Chondrocyte (in vitro differentiated cells): ENCODE data around the gene WNK1. TPM values are rescaled to one million over a fixed set of nuclear protein-coding genes. Genes with fewer than 3 reads are reported as not detected.
A peak's percentile ranks its signal among the peaks of the same experiment; 100 is the strongest.
"Not testable (repeated sequence)": the region's sequence is repeated elsewhere in the genome, so short reads cannot be mapped to it uniquely, and the experiment has no call there.

Experiments
- DNase-seq: peaks from one replicate; pipeline ENCODE4 v3.0.0; 2021; ENCODE audit warnings: mixed read lengths, low spot score
- H3K27ac Mint-ChIP-seq: one replicate; pipeline ENCODE4 v1.8.0; 2021; ENCODE audit warnings: mild to moderate bottlenecking, moderate library complexity, mixed read lengths; ENCODE audit not compliant: unreplicated experiment
- H3K27me3 Mint-ChIP-seq: 2 replicates; pipeline ENCODE4 v1.8.0; 2021; ENCODE audit warnings: low read depth, mixed read lengths
- H3K36me3 Mint-ChIP-seq: 2 replicates; pipeline ENCODE4 v1.8.0; 2021; ENCODE audit warnings: low read depth, mixed read lengths
- H3K4me1 Mint-ChIP-seq: 2 replicates; pipeline ENCODE4 v1.8.0; 2021; ENCODE audit warnings: low read depth, mild to moderate bottlenecking, mixed read lengths
- H3K4me3 Mint-ChIP-seq: one replicate; pipeline ENCODE4 v1.8.0; 2021; ENCODE audit warnings: mild to moderate bottlenecking, moderate library complexity, mixed read lengths; ENCODE audit not compliant: unreplicated experiment
- H3K9me3 Mint-ChIP-seq: 2 replicates; pipeline ENCODE4 v1.8.0; 2021; ENCODE audit warnings: low read depth, mixed read lengths
- long read RNA-seq: library from polyadenylated mRNA; stranded (forward); transcript quantifications from one replicate; pipeline ENCODE4 v2.0.0, GENCODE V29; 2021
- total RNA-seq: library from RNA; stranded (reverse); gene quantifications from 3 replicates; pipeline ENCODE4 v1.2.1, GENCODE V29; 2021
- TF ChIP-seq, protein P1 (sequence below): fragments of 200-600 bp; sonication (generic); IDR thresholded peaks from 2 replicates; pipeline ENCODE4 v1.5.0; 2021; ENCODE audit warnings: antibody characterized with exemption, mild to moderate bottlenecking, moderate library complexity

The WNK1 gene
- 163 to 274 TPM (median 172 TPM) in 3 replicates for total RNA-seq
- long read RNA-seq, partial matches to known transcripts: 0 of 31 reads
- long read RNA-seq, other reads (novel, unspliced or antisense): 28 of 31 reads

- H3K36me3 Mint-ChIP-seq: no peaks in the 10 kb centered on the region
- H3K4me1 Mint-ChIP-seq: peaks cover 22% of the 10 kb centered on the region
- H3K27me3 Mint-ChIP-seq: no peaks in the 10 kb centered on the region
- peak within 1 kb of the TSS; percentile 89 for H3K4me3 Mint-ChIP-seq
- peak; percentile 96 for DNase-seq
- no peaks in the 10 kb centered on the region for H3K9me3 Mint-ChIP-seq
- TF ChIP-seq, protein P1, sequence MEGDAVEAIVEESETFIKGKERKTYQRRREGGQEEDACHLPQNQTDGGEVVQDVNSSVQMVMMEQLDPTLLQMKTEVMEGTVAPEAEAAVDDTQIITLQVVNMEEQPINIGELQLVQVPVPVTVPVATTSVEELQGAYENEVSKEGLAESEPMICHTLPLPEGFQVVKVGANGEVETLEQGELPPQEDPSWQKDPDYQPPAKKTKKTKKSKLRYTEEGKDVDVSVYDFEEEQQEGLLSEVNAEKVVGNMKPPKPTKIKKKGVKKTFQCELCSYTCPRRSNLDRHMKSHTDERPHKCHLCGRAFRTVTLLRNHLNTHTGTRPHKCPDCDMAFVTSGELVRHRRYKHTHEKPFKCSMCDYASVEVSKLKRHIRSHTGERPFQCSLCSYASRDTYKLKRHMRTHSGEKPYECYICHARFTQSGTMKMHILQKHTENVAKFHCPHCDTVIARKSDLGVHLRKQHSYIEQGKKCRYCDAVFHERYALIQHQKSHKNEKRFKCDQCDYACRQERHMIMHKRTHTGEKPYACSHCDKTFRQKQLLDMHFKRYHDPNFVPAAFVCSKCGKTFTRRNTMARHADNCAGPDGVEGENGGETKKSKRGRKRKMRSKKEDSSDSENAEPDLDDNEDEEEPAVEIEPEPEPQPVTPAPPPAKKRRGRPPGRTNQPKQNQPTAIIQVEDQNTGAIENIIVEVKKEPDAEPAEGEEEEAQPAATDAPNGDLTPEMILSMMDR: no peak
- peak within 1 kb of the TSS; percentile 91 for H3K27ac Mint-ChIP-seq
These were observed at the start of gene WNK1 for GRCh38 chr12:751999-752694. Gene WNK1 (plus strand): TSS chr12:752579. CDS start chr12:753566, 987 bp downstream.

- no peak overlapping the region for H3K4me3 Mint-ChIP-seq
- DNase-seq: no peak
- H3K36me3 Mint-ChIP-seq: no peaks in the 10 kb centered on the region
- TF ChIP-seq, protein P1: no peak
- H3K4me1 Mint-ChIP-seq: peaks cover 16% of the 10 kb centered on the region
- no peaks in the 10 kb centered on the region for H3K27me3 Mint-ChIP-seq
- no peaks in the 10 kb centered on the region for H3K9me3 Mint-ChIP-seq
- no peak overlapping the region for H3K27ac Mint-ChIP-seq
These were observed 47.7 kb upstream of the WNK1 start for GRCh38 chr12:704516-705242.

DNA sequence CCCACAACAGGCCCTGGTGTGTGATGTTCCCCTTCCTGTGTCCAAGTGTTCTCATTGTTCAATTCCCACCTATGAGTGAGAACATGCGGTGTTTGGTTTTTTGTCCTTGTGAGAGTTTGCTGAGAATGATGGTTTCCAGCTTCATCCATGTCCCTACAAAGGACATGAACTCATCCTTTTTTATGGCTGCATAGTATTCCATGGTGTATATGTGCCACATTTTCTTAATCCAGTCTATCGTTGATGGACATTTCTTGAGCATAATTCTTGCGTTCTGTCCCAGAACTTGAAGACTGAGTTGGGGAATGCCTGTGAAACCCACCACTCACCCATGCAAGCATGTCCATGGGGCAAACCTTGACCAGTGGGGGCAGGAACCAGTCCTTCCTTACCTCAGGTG lies 44.3 kb upstream of the WNK1 start:
- not testable (repeated sequence) for DNase-seq, H3K4me3 Mint-ChIP-seq, H3K36me3 Mint-ChIP-seq, H3K27me3 Mint-ChIP-seq, H3K9me3 Mint-ChIP-seq, H3K27ac Mint-ChIP-seq
- peaks cover 13% of the 10 kb centered on the region for H3K4me1 Mint-ChIP-seq

DNA sequence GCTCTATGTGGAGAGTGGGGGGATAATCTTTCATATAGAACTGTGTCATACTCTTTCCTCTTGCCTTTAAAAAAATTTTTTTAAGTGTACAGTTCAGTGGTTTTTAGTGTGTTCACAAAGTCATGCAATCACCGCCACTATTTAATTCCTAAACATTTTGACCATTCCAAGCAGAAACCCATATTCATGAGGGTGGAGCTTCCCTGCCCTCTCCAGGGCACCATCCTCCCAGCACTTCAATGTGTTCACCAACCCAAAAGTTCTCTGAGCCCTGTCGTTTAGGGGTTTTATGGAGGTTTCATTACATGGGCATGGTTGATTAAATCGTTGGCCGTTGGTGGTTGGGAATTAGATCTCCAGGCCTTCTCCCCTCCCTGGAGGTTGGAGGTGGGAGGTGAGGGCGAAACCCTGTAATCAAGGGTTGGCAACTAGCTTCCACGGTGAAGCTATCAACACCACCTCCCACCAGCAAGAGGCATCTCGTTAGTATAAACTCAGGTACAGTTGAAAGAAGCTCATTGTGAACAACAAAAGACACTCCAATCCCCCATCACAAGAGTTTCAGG lies 42.8 kb upstream of the WNK1 start:
- no peaks in the 10 kb centered on the region for H3K9me3 Mint-ChIP-seq
- H3K4me1 Mint-ChIP-seq: peaks cover 18% of the 10 kb centered on the region
- H3K4me3 Mint-ChIP-seq: no peak overlapping the region
- TF ChIP-seq, protein P1: no peak
- H3K36me3 Mint-ChIP-seq: no peaks in the 10 kb centered on the region
- H3K27ac Mint-ChIP-seq: no peak overlapping the region
- no peaks in the 10 kb centered on the region for H3K27me3 Mint-ChIP-seq
- DNase-seq: no peak

GRCh38 chr12:712172-712863 lies 40.1 kb upstream of the WNK1 start:
- TF ChIP-seq, protein P1: no peak
- peaks cover 22% of the 10 kb centered on the region for H3K4me1 Mint-ChIP-seq

More at GRCh38 chr12:712172-712863, 40.1 kb upstream of the WNK1 start:
- Mint-ChIP-seq H3K9me3 (no peaks in the 10 kb centered on the region), H3K36me3 (no peaks in the 10 kb centered on the region), H3K27me3 (no peaks in the 10 kb centered on the region), H3K4me3 (no peak overlapping the region), H3K27ac (peak overlapping the region; percentile 92)
- DNase-seq: no peak
